Parathyroid adenoma (tissue), 2 donors: ENCODE results near the gene LTO1.
A peak's percentile ranks its signal among the peaks of the same experiment; 100 is the strongest.
"Not testable (repeated sequence)": the region's sequence is repeated elsewhere in the genome, so short reads cannot be mapped to it uniquely, and the experiment has no call there.

Source experiments
- H2AFZ ChIP-seq: fragments of 300-600 bp; sonication (generic); one replicate; pipeline ENCODE4 v1.7.0; 2017; ENCODE audit warnings: antibody characterized with exemption, mild to moderate bottlenecking
- H3K27ac ChIP-seq: fragments of 300-600 bp; sonication (generic); one replicate; pipeline ENCODE4 v1.7.0; 2017
- H3K27me3 ChIP-seq: fragments of 300-600 bp; sonication (generic); one replicate; pipeline ENCODE4 v1.7.0; 2017; ENCODE audit warnings: low read length; ENCODE audit not compliant: control insufficient read depth, insufficient read depth
- H3K36me3 ChIP-seq: fragments of 300-600 bp; sonication (generic); one replicate; pipeline ENCODE4 v1.7.0; 2017; ENCODE audit warnings: low read length; ENCODE audit not compliant: control insufficient read depth, insufficient read depth
- H3K4me1 ChIP-seq: fragments of 300-600 bp; sonication (generic); one replicate; pipeline ENCODE4 v1.7.0; 2017; ENCODE audit warnings: control low read depth
- H3K4me2 ChIP-seq: fragments of 300-600 bp; sonication (generic); one replicate; pipeline ENCODE4 v1.7.0; 2017; ENCODE audit warnings: low read length
- H3K4me3 ChIP-seq: fragments of 300-600 bp; sonication (generic); one replicate; pipeline ENCODE4 v1.7.0; 2017; ENCODE audit warnings: low read depth, low read length
- H3K79me2 ChIP-seq: fragments of 300-600 bp; sonication (generic); one replicate; pipeline ENCODE4 v1.7.0; 2017; ENCODE audit warnings: control low read depth
- H3K9ac ChIP-seq: fragments of 300-600 bp; sonication (generic); one replicate; pipeline ENCODE4 v1.7.0; 2017; ENCODE audit warnings: mild to moderate bottlenecking
- H3K9me3 ChIP-seq: fragments of 300-600 bp; sonication (generic); one replicate; pipeline ENCODE4 v1.7.0; 2017; ENCODE audit warnings: low read length; ENCODE audit not compliant: control insufficient read depth
- TF ChIP-seq, protein P1 (sequence below): fragments of 300-600 bp; sonication (generic); IDR thresholded peaks from one replicate; pipeline ENCODE4 v1.7.0; 2017; ENCODE audit warnings: antibody characterized with exemption, mild to moderate bottlenecking
- donor health status: primary hyperparathyroidism.

LTO1 gene

DNA sequence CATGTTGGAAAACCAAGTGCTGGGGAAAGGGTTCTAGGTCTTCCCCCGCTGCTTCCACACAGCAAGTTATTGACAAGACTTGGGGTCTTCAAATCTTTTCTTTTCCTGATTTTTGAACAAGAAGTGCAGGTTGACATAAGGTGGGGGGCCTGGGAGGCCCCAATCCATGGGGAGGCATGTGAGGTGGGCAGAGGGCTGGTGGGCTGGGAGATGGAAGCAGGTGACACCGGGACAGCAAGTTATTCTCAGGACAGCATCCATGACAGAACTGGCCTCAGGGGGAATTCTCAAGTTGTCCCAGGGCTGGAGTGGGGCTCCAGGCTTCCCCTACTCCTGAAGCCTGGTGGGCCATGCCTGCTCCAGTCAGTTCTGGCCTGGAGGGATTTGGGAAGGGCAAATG, 23.2 kb upstream of the LTO1 start:
- Histone ChIP-seq H3K4me2 (no peak overlapping the region), H3K4me3 (no peak overlapping the region), H3K27ac (peak overlapping the region; percentile 78), H2AFZ (no peak overlapping the region), H3K9ac (no peak overlapping the region), H3K9me3 (no peaks in the 10 kb centered on the region), H3K4me1 (peaks cover 38% of the 10 kb centered on the region), H3K36me3 (no peaks in the 10 kb centered on the region), H3K27me3 (no peaks in the 10 kb centered on the region), H3K79me2 (no peaks in the 10 kb centered on the region)
- TF ChIP-seq, protein P1, sequence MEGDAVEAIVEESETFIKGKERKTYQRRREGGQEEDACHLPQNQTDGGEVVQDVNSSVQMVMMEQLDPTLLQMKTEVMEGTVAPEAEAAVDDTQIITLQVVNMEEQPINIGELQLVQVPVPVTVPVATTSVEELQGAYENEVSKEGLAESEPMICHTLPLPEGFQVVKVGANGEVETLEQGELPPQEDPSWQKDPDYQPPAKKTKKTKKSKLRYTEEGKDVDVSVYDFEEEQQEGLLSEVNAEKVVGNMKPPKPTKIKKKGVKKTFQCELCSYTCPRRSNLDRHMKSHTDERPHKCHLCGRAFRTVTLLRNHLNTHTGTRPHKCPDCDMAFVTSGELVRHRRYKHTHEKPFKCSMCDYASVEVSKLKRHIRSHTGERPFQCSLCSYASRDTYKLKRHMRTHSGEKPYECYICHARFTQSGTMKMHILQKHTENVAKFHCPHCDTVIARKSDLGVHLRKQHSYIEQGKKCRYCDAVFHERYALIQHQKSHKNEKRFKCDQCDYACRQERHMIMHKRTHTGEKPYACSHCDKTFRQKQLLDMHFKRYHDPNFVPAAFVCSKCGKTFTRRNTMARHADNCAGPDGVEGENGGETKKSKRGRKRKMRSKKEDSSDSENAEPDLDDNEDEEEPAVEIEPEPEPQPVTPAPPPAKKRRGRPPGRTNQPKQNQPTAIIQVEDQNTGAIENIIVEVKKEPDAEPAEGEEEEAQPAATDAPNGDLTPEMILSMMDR = no peak

DNA sequence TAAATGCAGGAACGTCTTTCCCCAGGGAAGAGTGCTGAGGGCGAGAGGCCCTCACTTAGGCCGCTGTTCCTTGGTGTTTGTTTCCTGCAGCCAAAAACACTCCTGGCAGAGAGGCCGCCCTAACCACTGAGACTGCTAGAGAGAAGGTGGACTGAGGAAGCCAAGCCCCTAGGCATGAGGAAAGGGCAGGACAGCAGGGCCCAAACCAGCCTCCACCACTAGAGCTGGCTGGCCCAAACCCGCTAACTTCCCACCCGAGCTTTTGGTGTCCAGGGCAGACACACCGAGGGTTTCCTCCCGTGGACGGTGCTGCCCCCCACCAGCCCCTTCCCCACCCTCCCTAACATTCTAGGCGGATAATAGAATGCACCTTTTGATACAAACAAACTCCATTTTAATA, 22.7 kb upstream of the LTO1 start:
- Histone ChIP-seq H3K79me2 (no peaks in the 10 kb centered on the region), H3K27ac (peak overlapping the region; percentile 93), H3K4me2 (no peak overlapping the region), H2AFZ (no peak overlapping the region), H3K4me1 (peaks cover 38% of the 10 kb centered on the region), H3K9ac (no peak overlapping the region), H3K36me3 (no peaks in the 10 kb centered on the region), H3K27me3 (no peaks in the 10 kb centered on the region), H3K4me3 (no peak overlapping the region), H3K9me3 (no peaks in the 10 kb centered on the region)
- TF ChIP-seq, protein P1 = no peak

GRCh38 chr11:69697469-69697843, 22.3 kb upstream of the LTO1 start:
- Histone ChIP-seq H3K4me3 (no peak overlapping the region), H3K4me1 (peaks cover 38% of the 10 kb centered on the region), H3K27me3 (no peaks in the 10 kb centered on the region), H3K4me2 (no peak overlapping the region), H3K27ac (peak overlapping the region; percentile 93), H3K36me3 (no peaks in the 10 kb centered on the region), H3K9ac (no peak overlapping the region), H2AFZ (peak overlapping the region; percentile 20), H3K79me2 (no peaks in the 10 kb centered on the region), H3K9me3 (no peaks in the 10 kb centered on the region)
- TF ChIP-seq, protein P1 = no peak

DNA sequence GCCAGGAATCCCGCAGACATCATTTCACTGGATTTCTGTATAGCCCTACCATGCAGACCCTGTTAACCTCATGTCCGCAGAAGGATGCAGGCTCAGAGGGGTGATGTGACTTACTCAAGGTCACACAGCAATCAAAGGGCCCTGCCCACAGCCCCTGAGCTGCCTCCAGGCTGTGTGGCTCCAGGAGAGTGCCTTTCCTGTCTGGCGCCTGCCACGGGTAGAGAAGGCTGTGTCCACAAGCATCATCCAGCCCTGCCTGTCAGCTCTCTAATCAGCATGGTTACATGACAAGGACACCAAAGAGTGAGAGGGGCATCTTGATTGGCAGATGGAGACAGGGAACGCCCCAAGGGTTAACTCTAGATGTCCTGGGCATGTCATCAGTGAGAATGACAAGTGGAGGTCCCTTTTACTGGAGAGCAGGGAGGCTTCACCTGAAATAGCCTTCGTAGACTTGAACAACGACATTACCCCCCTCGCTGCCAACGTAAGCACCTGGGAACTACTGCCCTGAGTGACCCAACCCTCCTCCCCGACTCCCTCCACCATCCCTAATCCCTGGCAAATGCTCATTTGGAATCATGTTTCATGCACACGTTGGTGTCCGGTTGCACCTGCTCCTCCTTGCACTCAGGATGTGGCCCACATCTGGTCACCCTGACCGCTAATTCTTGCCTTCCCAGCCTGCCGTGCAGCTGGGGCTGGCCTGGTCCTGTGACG, 21.8 kb upstream of the LTO1 start:
- H3K4me3 ChIP-seq = peak overlapping the region; percentile 16
- H3K9ac ChIP-seq = no peak overlapping the region
- H2AFZ ChIP-seq = peak overlapping the region; percentile 20
- H3K27me3 ChIP-seq = no peaks in the 10 kb centered on the region
- H3K4me1 ChIP-seq = peaks cover 38% of the 10 kb centered on the region
- H3K79me2 ChIP-seq = no peaks in the 10 kb centered on the region
- H3K9me3 ChIP-seq = no peaks in the 10 kb centered on the region
- TF ChIP-seq, protein P1 = no peak
- H3K36me3 ChIP-seq = no peaks in the 10 kb centered on the region
- peak overlapping the region; percentile 93 for H3K27ac ChIP-seq
- peak overlapping the region; percentile 42 for H3K4me2 ChIP-seq

- not testable (repeated sequence) for H2AFZ ChIP-seq, H3K9ac ChIP-seq, H3K4me3 ChIP-seq, H3K36me3 ChIP-seq, H3K79me2 ChIP-seq, H3K9me3 ChIP-seq, H3K27me3 ChIP-seq, H3K4me2 ChIP-seq
- peak overlapping the region; percentile 93 for H3K27ac ChIP-seq
- peaks cover 35% of the 10 kb centered on the region for H3K4me1 ChIP-seq
Measured at GRCh38 chr11:69695995-69696394, 20.8 kb upstream of the LTO1 start.
